ENCODE measurements around the gene COL7A1. TPM values are rescaled to one million over a fixed set of nuclear protein-coding genes. Genes with fewer than 3 reads are reported as not detected.

COL7A1 gene
- total and polyA plus RNA-seq, 7 donors = 1.4 to 15.4 (median 3.0) TPM

- H3K4me3 ChIP-seq = no peak overlapping the region
- TF ChIP-seq POLR2AphosphoS5 (IDR thresholded peaks at IDR 0.05) (no peak), EP300 (IDR thresholded peaks at IDR 0.05) (no peak), CTCF (IDR thresholded peaks at IDR 0.05) (no peak), POLR2A (IDR thresholded peaks at IDR 0.05) (no peak)
- H3K9me3 ChIP-seq = no peaks in the 10 kb centered on the region
- intact Hi-C loops (cut with DNase I) = loop anchor here (2.0 kb wide), 2 partner anchors 25 to 73 kb away; partner anchors contain the start of gene UQCRC1
- H3K27ac ChIP-seq = no peak overlapping the region
- peaks cover 0 to 27% (median 14%) of the 10 kb centered on the region in 4 donors for H3K36me3 ChIP-seq
- H3K4me1 ChIP-seq = peaks cover 0 to 26% (median 21%) of the 10 kb centered on the region in 4 donors
- WGBS, 2 donors = 88 to 96% methylated on average over 2 of the region's 2 CpGs
- no peaks in the 10 kb centered on the region for H3K27me3 ChIP-seq
- no peak for DNase-seq
Observed at GRCh38 chr3:48633743-48634142, 38.6 kb upstream of the COL7A1 start.

- no peaks in the 10 kb centered on the region for H3K27me3 ChIP-seq
- H3K4me1 ChIP-seq = peaks cover 0 to 26% (median 21%) of the 10 kb centered on the region in 4 donors
- no peak overlapping the region for H3K27ac ChIP-seq
- peaks cover 0 to 29% (median 19%) of the 10 kb centered on the region in 4 donors for H3K36me3 ChIP-seq
- DNase-seq = no peak
- H3K4me3 ChIP-seq = no peak overlapping the region
- WGBS, 2 donors = 95% methylated on average over 15 of the region's 15 CpGs
- H3K9me3 ChIP-seq = no peaks in the 10 kb centered on the region
- TF ChIP-seq EP300 (IDR thresholded peaks at IDR 0.05) (no peak), POLR2AphosphoS5 (IDR thresholded peaks at IDR 0.05) (no peak), POLR2A (IDR thresholded peaks at IDR 0.05) (no peak), CTCF (IDR thresholded peaks at IDR 0.05) (no peak)
- intact Hi-C loops (cut with DNase I) = no loop called here
Observed at GRCh38 chr3:48633256-48633655, 38.1 kb upstream of the COL7A1 start.

DNA sequence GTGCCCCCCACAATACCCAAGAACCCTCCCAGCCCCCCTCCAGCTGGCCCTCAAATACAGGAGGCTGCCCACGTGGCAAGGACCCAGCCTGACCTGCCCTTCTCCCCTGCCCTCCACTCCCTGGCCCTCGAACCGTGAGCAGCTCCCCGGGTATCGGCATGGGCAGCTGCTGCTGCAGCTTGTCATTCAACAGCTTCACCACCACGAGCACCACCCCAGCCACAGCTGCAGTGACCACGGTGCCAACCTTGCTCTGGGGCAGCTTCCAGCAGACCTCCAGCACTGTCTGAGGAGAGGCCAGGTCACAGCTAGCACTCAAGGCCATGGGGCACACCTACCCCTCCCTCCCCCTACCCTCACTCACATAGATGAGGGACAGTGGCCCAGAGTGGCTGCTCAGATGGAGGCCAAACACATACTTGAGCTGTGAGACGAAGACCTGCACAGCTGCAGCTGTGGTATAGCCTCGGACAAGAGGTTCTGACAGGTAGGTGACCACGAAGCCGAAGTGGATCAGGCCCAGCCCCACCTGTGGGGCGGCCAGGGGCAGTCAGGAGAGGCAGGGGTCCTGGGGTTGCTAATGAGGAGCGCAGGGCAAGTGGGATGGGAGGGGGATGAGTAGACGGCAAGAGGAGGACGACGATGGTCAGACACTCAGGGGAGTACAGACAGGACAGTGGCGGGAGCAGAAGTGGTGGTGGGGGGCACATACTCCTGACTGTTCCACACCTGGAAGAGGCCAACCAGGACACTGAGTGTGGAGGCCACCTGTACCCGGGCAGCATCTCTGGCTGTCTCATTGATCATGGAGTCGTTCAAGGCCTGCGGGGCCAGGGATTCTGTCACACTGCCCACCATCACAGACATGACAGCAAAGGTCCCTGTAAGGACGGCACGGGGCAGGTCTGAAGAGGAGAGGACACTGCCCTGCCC lies 36.7 kb upstream of the COL7A1 start:
- no peak for DNase-seq
- Histone ChIP-seq H3K9me3 (no peaks in the 10 kb centered on the region), H3K27ac (no peak overlapping the region), H3K36me3 (peaks cover 0 to 44% (median 24%) of the 10 kb centered on the region in 4 donors), H3K27me3 (no peaks in the 10 kb centered on the region), H3K4me1 (peaks cover 0 to 26% (median 21%) of the 10 kb centered on the region in 4 donors), H3K4me3 (no peak overlapping the region)
- TF ChIP-seq EP300 (IDR thresholded peaks at IDR 0.05) (no peak), POLR2AphosphoS5 (IDR thresholded peaks at IDR 0.05) (no peak), CTCF (IDR thresholded peaks at IDR 0.05) (no peak), POLR2A (IDR thresholded peaks at IDR 0.05) (no peak)
- WGBS, 2 donors = 91 to 92% methylated on average over 22 of the region's 22 CpGs
- intact Hi-C loops (cut with DNase I) = no loop called here

DNA sequence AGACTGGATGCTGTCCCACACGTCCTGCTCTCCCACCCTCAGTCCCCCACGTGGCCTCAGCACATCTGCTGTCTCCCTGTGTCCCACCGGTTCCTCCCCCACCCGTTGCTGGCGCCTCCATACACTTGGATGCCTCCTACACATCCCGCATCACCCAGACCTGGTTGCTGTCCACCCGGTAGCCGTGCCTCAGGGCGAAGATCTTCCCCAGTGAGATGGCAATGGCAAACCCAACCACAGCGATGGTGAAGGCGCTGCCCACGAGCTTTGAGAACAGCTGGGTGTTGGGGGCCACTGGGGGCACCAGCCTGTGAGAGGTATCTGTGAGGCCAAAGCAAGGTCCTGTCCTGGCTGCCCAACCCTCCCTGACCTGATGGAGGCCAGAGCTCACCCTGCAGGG lies 35.7 kb upstream of the COL7A1 start:
- TF ChIP-seq POLR2AphosphoS5 (IDR thresholded peaks at IDR 0.05) = no peak
- TF ChIP-seq POLR2A (IDR thresholded peaks at IDR 0.05) = no peak
- no peak for TF ChIP-seq CTCF (IDR thresholded peaks at IDR 0.05)
- TF ChIP-seq EP300 (IDR thresholded peaks at IDR 0.05) = no peak
- peaks cover 0 to 19% (median 13%) of the 10 kb centered on the region in 4 donors for H3K4me1 ChIP-seq
- no peaks in the 10 kb centered on the region for H3K9me3 ChIP-seq
- intact Hi-C loops (cut with DNase I) = no loop called here
- no peak for DNase-seq
- no peaks in the 10 kb centered on the region for H3K27me3 ChIP-seq
- no peak overlapping the region for H3K27ac ChIP-seq
- 92 to 94% methylated on average over 12 of the region's 12 CpGs for WGBS, 2 donors
- H3K36me3 ChIP-seq = peaks cover 8 to 53% (median 25%) of the 10 kb centered on the region in 4 donors
- H3K4me3 ChIP-seq = no peak overlapping the region
